VCaP (cell line): ENCODE data around the gene CHIC1.
"Not testable (repeated sequence)": the region's sequence is repeated elsewhere in the genome, so short reads cannot be mapped to it uniquely, and the experiment has no call there.

Source experiments
- H3K27ac ChIP-seq: fragments of 450-650 bp; 2 replicates; pipeline ENCODE4 v1.5.1; 2017
- TF ChIP-seq, protein P1 (sequence below): fragments of 450-650 bp; conservative IDR thresholded peaks from 2 replicates; pipeline ENCODE4 v1.5.1; 2017; ENCODE audit warnings: mild to moderate bottlenecking, moderate library complexity

Gene CHIC1

GRCh38 chrX:73668779-73669178 is 105.8 kb downstream of the CHIC1 start:
- TF ChIP-seq, protein P1, sequence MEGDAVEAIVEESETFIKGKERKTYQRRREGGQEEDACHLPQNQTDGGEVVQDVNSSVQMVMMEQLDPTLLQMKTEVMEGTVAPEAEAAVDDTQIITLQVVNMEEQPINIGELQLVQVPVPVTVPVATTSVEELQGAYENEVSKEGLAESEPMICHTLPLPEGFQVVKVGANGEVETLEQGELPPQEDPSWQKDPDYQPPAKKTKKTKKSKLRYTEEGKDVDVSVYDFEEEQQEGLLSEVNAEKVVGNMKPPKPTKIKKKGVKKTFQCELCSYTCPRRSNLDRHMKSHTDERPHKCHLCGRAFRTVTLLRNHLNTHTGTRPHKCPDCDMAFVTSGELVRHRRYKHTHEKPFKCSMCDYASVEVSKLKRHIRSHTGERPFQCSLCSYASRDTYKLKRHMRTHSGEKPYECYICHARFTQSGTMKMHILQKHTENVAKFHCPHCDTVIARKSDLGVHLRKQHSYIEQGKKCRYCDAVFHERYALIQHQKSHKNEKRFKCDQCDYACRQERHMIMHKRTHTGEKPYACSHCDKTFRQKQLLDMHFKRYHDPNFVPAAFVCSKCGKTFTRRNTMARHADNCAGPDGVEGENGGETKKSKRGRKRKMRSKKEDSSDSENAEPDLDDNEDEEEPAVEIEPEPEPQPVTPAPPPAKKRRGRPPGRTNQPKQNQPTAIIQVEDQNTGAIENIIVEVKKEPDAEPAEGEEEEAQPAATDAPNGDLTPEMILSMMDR = no peak

DNA sequence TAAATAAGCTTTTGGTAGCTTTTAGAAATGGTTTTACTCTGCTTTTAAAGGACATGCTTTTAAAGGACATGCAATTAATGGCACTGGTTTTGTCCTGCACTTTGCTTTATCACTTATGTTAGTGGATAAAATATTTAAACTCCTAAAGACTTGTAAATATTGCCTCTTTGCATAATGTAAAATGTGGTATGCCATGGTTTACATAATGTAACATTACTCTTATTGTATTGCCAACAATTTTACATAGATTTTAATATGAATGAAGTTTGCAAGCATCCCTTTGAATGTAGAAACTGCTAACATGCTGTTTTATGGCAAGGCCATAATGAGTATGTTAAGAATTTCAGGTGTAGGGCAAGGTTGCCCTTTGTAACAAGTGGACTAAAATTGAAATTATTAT is 118.4 kb downstream of the CHIC1 start:
- TF ChIP-seq, protein P1 = no peak
- H3K27ac ChIP-seq = no peak overlapping the region

More at GRCh38 chrX:73668779-73669178, 105.8 kb downstream of the CHIC1 start:
- no peak overlapping the region for H3K27ac ChIP-seq

DNA sequence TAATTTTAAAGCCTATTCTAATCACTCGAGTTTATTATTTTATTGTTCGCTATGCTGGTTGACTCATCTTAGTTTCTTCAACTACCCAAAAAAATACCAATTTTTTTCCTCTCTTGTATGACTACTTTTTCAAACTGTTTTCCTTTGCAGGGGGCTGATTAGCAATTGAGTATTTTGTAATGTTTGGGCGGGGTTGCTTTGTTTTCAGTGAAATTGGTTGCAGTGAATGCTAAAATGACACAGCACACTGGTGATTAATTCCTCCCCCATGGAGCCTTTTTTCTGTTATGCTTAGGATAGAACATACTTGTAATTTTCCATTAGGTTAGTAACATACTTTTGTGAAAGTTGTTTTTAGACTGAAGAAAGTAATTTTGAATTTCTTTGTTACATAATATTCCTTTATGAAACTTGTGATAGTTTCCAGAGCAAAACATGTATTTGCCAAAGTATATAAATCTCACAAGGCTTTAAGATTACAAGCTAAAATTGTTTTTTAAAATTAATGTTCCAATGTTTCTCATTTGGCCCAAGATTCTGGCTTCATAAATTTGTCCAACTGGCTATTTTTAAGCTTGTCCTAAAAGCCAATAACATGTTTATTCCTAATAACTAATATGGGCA is 120.4 kb downstream of the CHIC1 start:
- TF ChIP-seq, protein P1 = no peak
- no peak overlapping the region for H3K27ac ChIP-seq

GRCh38 chrX:73707014-73707413 is 144.0 kb downstream of the CHIC1 start:
- not testable (repeated sequence) for H3K27ac ChIP-seq

GRCh38 chrX:73728602-73729001 is 165.6 kb downstream of the CHIC1 start:
- TF ChIP-seq, protein P1 = no peak
- H3K27ac ChIP-seq = no peak overlapping the region
